ENCODE measurements around the gene CCDC7. TPM values are rescaled to one million over a fixed set of nuclear protein-coding genes. Genes with fewer than 3 reads are reported as not detected.

Gene CCDC7
- total RNA-seq, 1 experiment from 2014 or later: 1.9 TPM

DNA sequence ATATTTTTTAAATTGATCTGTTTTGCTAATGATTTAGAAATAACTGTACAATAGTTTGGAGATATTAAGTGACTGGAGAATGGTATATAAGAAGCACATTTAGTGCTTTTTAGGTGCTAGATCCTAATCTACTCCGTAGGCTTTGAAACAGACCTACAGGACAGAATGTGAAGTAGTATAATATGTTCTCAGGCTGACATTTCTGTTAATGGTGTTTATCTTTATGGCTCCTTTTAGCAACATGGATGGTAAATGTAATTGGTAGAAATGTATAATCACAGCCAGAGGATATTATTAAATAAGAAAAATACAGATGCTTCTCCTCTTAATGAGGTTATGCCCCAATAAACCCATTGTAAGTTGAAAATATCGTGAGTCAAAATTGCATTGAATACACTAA, 30.6 kb upstream of the CCDC7 start (continued):
- TF ChIP-seq, protein P1, sequence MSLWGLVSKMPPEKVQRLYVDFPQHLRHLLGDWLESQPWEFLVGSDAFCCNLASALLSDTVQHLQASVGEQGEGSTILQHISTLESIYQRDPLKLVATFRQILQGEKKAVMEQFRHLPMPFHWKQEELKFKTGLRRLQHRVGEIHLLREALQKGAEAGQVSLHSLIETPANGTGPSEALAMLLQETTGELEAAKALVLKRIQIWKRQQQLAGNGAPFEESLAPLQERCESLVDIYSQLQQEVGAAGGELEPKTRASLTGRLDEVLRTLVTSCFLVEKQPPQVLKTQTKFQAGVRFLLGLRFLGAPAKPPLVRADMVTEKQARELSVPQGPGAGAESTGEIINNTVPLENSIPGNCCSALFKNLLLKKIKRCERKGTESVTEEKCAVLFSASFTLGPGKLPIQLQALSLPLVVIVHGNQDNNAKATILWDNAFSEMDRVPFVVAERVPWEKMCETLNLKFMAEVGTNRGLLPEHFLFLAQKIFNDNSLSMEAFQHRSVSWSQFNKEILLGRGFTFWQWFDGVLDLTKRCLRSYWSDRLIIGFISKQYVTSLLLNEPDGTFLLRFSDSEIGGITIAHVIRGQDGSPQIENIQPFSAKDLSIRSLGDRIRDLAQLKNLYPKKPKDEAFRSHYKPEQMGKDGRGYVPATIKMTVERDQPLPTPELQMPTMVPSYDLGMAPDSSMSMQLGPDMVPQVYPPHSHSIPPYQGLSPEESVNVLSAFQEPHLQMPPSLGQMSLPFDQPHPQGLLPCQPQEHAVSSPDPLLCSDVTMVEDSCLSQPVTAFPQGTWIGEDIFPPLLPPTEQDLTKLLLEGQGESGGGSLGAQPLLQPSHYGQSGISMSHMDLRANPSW (CRISPR knock-in tag; conservative IDR thresholded peaks at IDR 0.05; ENCODE audit: low read depth): no peak
- TF ChIP-seq, protein P2, sequence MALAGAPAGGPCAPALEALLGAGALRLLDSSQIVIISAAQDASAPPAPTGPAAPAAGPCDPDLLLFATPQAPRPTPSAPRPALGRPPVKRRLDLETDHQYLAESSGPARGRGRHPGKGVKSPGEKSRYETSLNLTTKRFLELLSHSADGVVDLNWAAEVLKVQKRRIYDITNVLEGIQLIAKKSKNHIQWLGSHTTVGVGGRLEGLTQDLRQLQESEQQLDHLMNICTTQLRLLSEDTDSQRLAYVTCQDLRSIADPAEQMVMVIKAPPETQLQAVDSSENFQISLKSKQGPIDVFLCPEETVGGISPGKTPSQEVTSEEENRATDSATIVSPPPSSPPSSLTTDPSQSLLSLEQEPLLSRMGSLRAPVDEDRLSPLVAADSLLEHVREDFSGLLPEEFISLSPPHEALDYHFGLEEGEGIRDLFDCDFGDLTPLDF (CRISPR knock-in tag; IDR thresholded peaks at IDR 0.05): no peak
- TF ChIP-seq ELF4 (CRISPR knock-in tag; IDR thresholded peaks at IDR 0.05; ENCODE audit: low read depth) (no peak), JAZF1 (CRISPR knock-in tag; IDR thresholded peaks at IDR 0.05) (no peak)

DNA sequence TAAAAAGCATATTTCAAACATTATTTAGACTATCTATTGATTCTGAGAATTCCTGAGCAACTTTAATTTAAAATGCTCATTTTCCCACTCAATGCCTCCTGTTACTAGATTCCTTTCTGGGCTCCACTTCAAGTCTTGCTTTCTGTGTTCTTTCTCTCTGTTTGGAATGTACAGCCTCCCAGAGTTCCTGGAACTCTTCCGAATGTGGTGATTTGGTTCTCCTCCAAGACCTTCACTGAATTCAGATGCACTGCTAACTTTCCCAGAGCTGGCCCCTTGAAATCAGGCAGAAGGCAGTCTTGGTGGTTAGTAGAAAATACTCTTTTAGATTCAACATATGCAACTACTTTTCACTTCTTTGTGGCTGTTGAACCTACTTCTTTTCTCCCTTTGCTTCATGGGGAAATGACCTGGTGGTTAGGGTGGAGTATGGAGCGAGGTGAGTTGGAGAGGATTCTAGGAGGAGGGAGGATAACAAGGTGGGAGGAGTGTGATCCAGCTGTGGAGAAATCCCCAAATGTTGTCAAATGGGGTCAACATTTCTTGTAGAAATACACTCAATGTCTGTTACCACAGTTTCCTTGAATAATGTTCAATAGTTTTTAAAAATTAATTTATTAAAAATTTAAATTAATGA, 27.9 kb upstream of the CCDC7 start:
- peaks cover 6% of the 10 kb centered on the region for H3K27me3 Mint-ChIP-seq (ENCODE audit: low read depth)
- H3K9me3 Mint-ChIP-seq: peaks cover 18% of the 10 kb centered on the region

DNA sequence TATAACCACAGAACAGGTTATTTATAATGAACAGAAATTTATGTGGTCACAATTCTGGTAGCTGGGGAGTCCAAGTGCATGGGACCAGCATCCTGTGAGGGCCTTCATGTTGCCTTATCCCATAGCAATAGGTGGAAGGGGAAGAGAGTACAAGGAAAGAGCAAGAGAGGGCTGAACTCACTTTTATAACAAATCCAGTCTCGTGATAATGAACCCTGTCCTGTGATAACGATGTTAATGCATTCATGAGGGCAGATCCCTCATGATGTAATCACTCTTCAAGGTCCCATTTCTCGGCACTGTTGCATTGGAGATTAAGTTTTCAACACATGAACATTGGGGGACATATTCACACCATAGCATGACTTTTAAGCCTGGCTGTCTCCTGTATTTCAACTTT, 27.4 kb upstream of the CCDC7 start:
- DNase-seq (ENCODE audit: low spot score) (no peak), ATAC-seq (no peak)
- H3K27ac Mint-ChIP-seq: no peak overlapping the region
- TF ChIP-seq GTF2I (CRISPR knock-in tag; conservative IDR thresholded peaks at IDR 0.05): no peak
- H3K4me1 Mint-ChIP-seq: no peaks in the 10 kb centered on the region
- ChIA-PET POLR2A (no interaction called here), CTCF (no interaction called here)
- H3K4me3 Mint-ChIP-seq: no peak overlapping the region
- peaks cover 6% of the 10 kb centered on the region for H3K27me3 Mint-ChIP-seq (ENCODE audit: low read depth)
- H3K36me3 Mint-ChIP-seq: peaks cover 9% of the 10 kb centered on the region; the same call in 1 of the 2 replicates
- H3K9me3 Mint-ChIP-seq: peaks cover 23% of the 10 kb centered on the region

More for the DNA sequence above, 27.9 kb upstream of the CCDC7 start:
- Mint-ChIP-seq H3K27ac (no peak overlapping the region), H3K4me1 (no peaks in the 10 kb centered on the region), H3K4me3 (no peak overlapping the region), H3K36me3 (peaks cover 5% of the 10 kb centered on the region; the same call in 1 of the 2 replicates)
- no peak for DNase-seq (ENCODE audit: low spot score)
- ChIA-PET POLR2A (no interaction called here), CTCF (no interaction called here)
- ATAC-seq: no peak
- TF ChIP-seq MYBL2 (CRISPR knock-in tag; IDR thresholded peaks at IDR 0.05): no peak
- TF ChIP-seq, protein P3, sequence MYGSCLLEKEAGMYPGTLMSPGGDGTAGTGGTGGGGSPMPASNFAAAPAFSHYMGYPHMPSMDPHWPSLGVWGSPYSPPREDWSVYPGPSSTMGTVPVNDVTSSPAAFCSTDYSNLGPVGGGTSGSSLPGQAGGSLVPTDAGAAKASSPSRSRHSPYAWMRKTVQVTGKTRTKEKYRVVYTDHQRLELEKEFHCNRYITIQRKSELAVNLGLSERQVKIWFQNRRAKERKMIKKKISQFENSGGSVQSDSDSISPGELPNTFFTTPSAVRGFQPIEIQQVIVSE (CRISPR knock-in tag; IDR thresholded peaks at IDR 0.05; ENCODE audit: borderline replicate concordance): no peak

DNA sequence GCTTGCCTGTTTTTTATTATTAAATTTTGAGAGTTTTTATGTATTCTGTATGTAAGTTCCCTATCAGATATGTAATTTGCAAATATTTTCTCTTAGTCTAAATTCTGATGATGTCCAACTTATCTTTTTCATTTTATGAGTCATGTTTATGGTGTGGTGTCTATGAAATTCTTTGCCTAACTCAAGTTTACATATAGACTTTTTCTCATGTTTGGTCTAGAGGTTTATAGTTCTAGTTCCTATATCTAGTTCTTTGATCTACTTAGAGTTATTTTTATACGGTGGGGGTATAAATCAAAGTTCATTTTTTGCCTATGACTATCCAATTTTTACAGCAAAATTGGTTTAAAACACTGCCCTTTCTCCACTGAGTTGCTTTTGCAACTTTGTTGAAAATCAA, 26.3 kb upstream of the CCDC7 start:
- H3K36me3 Mint-ChIP-seq: peaks cover 9% of the 10 kb centered on the region; the same call in 1 of the 2 replicates
- H3K4me3 Mint-ChIP-seq: no peak overlapping the region
- ATAC-seq: no peak
- no peak for DNase-seq (ENCODE audit: low spot score)
- no peak overlapping the region for H3K27ac Mint-ChIP-seq
- no peaks in the 10 kb centered on the region for H3K4me1 Mint-ChIP-seq
- ChIA-PET CTCF (no interaction called here), POLR2A (no interaction called here)
- peaks cover under 1% of the 10 kb centered on the region; the same call in 1 of the 2 replicates for H3K27me3 Mint-ChIP-seq (ENCODE audit: low read depth)
- peaks cover 29% of the 10 kb centered on the region for H3K9me3 Mint-ChIP-seq
- TF ChIP-seq NR2C2 (CRISPR knock-in tag; IDR thresholded peaks at IDR 0.05): no peak
- TF ChIP-seq ZBTB21 (CRISPR knock-in tag; IDR thresholded peaks at IDR 0.05; ENCODE audit: borderline replicate concordance): no peak
- TF ChIP-seq, protein P4, sequence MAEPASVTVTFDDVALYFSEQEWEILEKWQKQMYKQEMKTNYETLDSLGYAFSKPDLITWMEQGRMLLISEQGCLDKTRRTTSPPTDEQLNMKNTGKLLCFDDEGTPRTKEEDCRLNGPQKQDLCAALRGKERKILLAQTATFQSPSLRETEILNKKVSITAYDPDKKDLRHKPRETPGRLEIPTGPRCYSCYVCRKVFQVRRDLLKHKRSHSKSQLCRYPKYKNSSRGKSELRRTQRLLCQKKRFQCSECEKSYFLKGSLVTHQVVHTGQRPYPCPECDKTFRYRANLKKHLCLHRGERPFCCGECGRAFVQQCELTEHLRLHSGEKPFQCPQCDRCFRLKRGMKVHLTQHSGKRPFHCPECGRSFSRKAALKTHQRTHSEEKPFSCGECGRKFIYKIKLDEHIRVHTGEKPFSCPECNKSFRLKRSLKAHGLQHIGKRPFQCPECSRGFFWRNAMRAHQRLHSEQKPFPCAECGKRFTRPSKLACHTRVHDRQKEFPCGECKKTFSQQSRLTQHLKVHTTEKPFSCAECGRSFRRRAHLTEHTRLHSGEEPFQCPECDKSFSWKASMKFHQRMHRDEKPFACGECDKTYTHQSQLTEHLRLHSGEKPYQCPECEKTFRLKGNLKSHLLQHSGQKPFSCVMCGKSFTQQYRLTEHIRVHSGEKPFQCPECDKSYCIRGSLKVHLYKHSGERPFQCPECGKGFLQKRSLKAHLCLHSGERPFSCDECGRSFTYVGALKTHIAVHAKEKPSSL (CRISPR knock-in tag; conservative IDR thresholded peaks at IDR 0.05): no peak
- TF ChIP-seq, protein P5, sequence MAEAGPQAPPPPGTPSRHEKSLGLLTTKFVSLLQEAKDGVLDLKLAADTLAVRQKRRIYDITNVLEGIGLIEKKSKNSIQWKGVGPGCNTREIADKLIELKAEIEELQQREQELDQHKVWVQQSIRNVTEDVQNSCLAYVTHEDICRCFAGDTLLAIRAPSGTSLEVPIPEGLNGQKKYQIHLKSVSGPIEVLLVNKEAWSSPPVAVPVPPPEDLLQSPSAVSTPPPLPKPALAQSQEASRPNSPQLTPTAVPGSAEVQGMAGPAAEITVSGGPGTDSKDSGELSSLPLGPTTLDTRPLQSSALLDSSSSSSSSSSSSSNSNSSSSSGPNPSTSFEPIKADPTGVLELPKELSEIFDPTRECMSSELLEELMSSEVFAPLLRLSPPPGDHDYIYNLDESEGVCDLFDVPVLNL (CRISPR knock-in tag; IDR thresholded peaks at IDR 0.05; ENCODE audit: borderline replicate concordance, low read depth): no peak
- TF ChIP-seq, protein P6, sequence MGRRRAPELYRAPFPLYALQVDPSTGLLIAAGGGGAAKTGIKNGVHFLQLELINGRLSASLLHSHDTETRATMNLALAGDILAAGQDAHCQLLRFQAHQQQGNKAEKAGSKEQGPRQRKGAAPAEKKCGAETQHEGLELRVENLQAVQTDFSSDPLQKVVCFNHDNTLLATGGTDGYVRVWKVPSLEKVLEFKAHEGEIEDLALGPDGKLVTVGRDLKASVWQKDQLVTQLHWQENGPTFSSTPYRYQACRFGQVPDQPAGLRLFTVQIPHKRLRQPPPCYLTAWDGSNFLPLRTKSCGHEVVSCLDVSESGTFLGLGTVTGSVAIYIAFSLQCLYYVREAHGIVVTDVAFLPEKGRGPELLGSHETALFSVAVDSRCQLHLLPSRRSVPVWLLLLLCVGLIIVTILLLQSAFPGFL (CRISPR knock-in tag; IDR thresholded peaks at IDR 0.05; ENCODE audit: borderline replicate concordance): no peak
- TF ChIP-seq HMGA2 (CRISPR knock-in tag; IDR thresholded peaks at IDR 0.05): no peak
